Measurements from ENCODE around the gene CRNKL1.

- no peak for TF ChIP-seq POLR2A (IDR thresholded peaks at IDR 0.05)
- TF ChIP-seq, protein P1, sequence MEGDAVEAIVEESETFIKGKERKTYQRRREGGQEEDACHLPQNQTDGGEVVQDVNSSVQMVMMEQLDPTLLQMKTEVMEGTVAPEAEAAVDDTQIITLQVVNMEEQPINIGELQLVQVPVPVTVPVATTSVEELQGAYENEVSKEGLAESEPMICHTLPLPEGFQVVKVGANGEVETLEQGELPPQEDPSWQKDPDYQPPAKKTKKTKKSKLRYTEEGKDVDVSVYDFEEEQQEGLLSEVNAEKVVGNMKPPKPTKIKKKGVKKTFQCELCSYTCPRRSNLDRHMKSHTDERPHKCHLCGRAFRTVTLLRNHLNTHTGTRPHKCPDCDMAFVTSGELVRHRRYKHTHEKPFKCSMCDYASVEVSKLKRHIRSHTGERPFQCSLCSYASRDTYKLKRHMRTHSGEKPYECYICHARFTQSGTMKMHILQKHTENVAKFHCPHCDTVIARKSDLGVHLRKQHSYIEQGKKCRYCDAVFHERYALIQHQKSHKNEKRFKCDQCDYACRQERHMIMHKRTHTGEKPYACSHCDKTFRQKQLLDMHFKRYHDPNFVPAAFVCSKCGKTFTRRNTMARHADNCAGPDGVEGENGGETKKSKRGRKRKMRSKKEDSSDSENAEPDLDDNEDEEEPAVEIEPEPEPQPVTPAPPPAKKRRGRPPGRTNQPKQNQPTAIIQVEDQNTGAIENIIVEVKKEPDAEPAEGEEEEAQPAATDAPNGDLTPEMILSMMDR (IDR thresholded peaks at IDR 0.05), result no peak
Observed at GRCh38 chr20:19991854-19992253, 60.4 kb downstream of the CRNKL1 start.
